Measurements from ENCODE around the gene TNFAIP1. TPM values are rescaled to one million over a fixed set of nuclear protein-coding genes. Genes with fewer than 3 reads are reported as not detected.
A peak's percentile ranks its signal among the peaks of the same experiment; 100 is the strongest.

TNFAIP1 gene
- total RNA-seq, 2 experiments from 2014 or later = 16.3 to 19.7 TPM

DNA sequence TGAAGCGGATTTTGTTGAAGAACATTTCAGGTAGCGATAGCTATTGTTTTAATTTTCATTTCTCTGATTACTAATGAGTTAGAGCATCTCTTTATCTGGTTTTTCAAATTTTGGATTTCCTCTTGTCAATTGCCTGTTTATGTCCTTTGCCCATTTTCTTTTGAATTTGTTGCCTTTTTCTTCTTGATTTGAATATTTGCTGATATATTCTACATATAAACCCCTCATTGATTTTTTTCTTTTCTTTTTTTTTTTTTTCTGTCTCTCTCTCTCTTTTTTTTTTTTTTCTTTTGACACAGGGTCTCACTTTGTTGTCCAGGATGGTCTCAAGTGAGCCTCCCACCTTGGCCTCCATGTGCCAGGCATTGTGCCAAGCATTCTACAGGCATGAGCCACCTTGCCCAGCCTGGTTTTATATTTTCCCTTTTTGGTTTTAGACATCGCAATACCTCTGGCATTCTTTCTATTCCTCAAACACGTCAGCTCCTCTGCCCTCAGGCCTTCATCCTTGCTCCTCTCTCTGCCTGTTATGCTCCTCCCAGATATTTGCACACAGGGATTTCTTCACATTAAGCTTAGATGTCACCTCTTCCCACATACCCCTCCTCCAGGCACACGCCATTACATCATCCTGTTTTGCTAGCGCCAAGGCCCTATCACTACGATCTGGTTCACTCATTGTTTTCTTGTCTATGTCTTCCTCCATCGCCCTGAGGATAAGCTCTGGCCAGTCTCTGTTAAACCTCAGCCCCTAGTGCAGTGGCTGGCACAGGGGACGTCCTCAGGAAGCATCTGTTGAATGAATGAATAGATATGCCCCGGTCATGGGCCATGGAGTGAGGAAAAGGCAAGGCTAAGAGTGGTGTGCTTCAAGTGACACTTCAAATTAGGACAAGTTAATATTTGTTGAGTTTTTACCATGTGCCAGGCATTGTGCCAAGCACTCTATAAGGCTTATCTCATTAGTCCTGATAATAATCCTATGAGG lies 44.5 kb downstream of the TNFAIP1 start:
- no peak overlapping the region for H3K27ac Mint-ChIP-seq
- POLR2A ChIA-PET = interaction anchor here (2.2 kb wide), 1 partner anchor 44 kb away, joined by 6 read pairs; the partner anchor contains the start of genes IFT20 and TNFAIP1

GRCh38 chr17:28381141-28381825 lies 45.7 kb downstream of the TNFAIP1 start:
- POLR2A ChIA-PET = interaction anchor here (2.2 kb wide), 1 partner anchor 46 kb away, joined by 6 read pairs; the partner anchor contains the start of genes IFT20 and TNFAIP1
- H3K4me3 Mint-ChIP-seq = no peak overlapping the region
- peaks cover 7% of the 10 kb centered on the region for H3K36me3 Mint-ChIP-seq (ENCODE audit: low read depth)
- no peak overlapping the region for H3K27ac Mint-ChIP-seq
- H3K9me3 Mint-ChIP-seq (ENCODE audit: insufficient read depth) = no peaks in the 10 kb centered on the region
- ATAC-seq (no peak), DNase-seq (peak; percentile 49)
- H3K27me3 Mint-ChIP-seq (ENCODE audit: low read depth) = peaks cover 6% of the 10 kb centered on the region
- peaks cover 28% of the 10 kb centered on the region for H3K4me1 Mint-ChIP-seq (ENCODE audit: low read depth)
- CTCF ChIA-PET = interaction anchor here (2.5 kb wide), 1 partner anchor 36 kb away, joined by 7 read pairs; no protein-coding TSS in a partner anchor

More for the DNA sequence above, 44.5 kb downstream of the TNFAIP1 start:
- CTCF ChIA-PET = interaction anchor here (2.5 kb wide), 1 partner anchor 37 kb away, joined by 7 read pairs; no protein-coding TSS in a partner anchor
- no peak overlapping the region for H3K4me3 Mint-ChIP-seq
- peaks cover 6% of the 10 kb centered on the region for H3K27me3 Mint-ChIP-seq (ENCODE audit: low read depth)
- peaks cover 7% of the 10 kb centered on the region for H3K36me3 Mint-ChIP-seq (ENCODE audit: low read depth)
- no peaks in the 10 kb centered on the region for H3K9me3 Mint-ChIP-seq (ENCODE audit: insufficient read depth)
- ATAC-seq (no peak), DNase-seq (no peak)
- H3K4me1 Mint-ChIP-seq (ENCODE audit: low read depth) = peaks cover 23% of the 10 kb centered on the region

GRCh38 chr17:28384281-28385036 lies 48.9 kb downstream of the TNFAIP1 start:
- DNase-seq = peak; percentile 84
- no peaks in the 10 kb centered on the region for H3K9me3 Mint-ChIP-seq (ENCODE audit: insufficient read depth)
- peak; percentile 94 for ATAC-seq
- H3K4me1 Mint-ChIP-seq (ENCODE audit: low read depth) = peaks cover 23% of the 10 kb centered on the region
- H3K4me3 Mint-ChIP-seq = peak overlapping the region; percentile 83
- peaks cover 6% of the 10 kb centered on the region for H3K27me3 Mint-ChIP-seq (ENCODE audit: low read depth)
- H3K36me3 Mint-ChIP-seq (ENCODE audit: low read depth) = peaks cover 12% of the 10 kb centered on the region
- H3K27ac Mint-ChIP-seq = peak overlapping the region; percentile 82
- POLR2A ChIA-PET = interaction anchor here (0.6 to 2.1 kb wide), 11 partner anchors 9 to 1070 kb away, joined by 3 to 20 read pairs (median 4); partner anchors contain the start of genes IFT20, SARM1 and TNFAIP1
- CTCF ChIA-PET = interaction anchor here (0.8 to 5.0 kb wide), 6 partner anchors 14 to 165 kb away, joined by 3 to 23 read pairs (median 4); partner anchors contain the start of genes IFT20, POLDIP2, TNFAIP1 and VTN

DNA sequence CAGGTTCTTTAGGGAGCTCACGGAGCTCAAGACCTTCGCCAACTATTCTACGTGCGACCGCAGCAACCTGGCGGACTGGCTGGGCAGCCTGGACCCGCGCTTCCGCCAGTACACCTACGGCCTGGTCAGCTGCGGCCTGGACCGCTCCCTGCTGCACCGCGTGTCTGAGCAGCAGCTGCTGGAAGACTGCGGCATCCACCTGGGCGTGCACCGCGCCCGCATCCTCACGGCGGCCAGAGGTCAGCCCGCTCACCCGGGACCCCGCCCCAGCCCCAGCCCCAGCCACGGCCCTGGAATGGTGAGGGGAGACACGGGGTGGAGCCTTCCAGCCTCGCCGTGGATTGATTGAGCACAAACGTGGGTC lies 49.5 kb downstream of the TNFAIP1 start:
- Mint-ChIP-seq H3K36me3 (ENCODE audit: low read depth) (peaks cover 17% of the 10 kb centered on the region), H3K4me3 (peak overlapping the region; percentile 83), H3K27ac (peak overlapping the region; percentile 82), H3K9me3 (ENCODE audit: insufficient read depth) (no peaks in the 10 kb centered on the region), H3K27me3 (ENCODE audit: low read depth) (peaks cover 6% of the 10 kb centered on the region), H3K4me1 (ENCODE audit: low read depth) (peaks cover 23% of the 10 kb centered on the region)
- DNase-seq (no peak), ATAC-seq (peak; percentile 24)
- ChIA-PET POLR2A (interaction anchor here (0.6 to 2.1 kb wide), 10 partner anchors 9 to 1071 kb away, joined by 3 to 20 read pairs (median 4); partner anchors contain the start of genes IFT20, POLDIP2, SARM1 and TNFAIP1), CTCF (interaction anchor here (1.1 to 5.0 kb wide), 4 partner anchors 15 to 133 kb away, joined by 3 to 23 read pairs (median 4); partner anchors contain the start of genes POLDIP2 and VTN)

DNA sequence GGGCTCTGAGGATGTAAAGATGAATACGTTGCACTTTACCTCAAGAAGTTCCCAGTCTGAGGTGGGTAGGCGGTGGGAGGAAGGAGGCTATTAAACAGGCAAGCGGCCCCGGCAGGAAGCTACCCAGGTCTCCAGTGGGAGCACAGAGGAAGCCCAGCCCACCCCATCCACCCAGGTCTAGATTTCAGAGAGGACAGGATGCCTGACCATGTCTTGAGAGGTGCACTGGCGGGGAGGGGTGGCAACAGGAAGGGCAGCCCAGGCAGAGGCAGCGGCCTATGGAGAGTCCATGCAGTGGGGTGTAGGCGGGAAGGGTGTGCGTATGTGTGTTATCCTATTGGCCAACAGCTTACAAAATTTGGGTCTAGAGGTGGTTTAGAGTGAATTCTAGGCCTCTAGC lies 49.8 kb downstream of the TNFAIP1 start:
- Mint-ChIP-seq H3K36me3 (ENCODE audit: low read depth) (peaks cover 21% of the 10 kb centered on the region), H3K9me3 (ENCODE audit: insufficient read depth) (no peaks in the 10 kb centered on the region), H3K4me3 (peak overlapping the region; percentile 83), H3K27ac (peak overlapping the region; percentile 66), H3K27me3 (ENCODE audit: low read depth) (peaks cover 4% of the 10 kb centered on the region), H3K4me1 (ENCODE audit: low read depth) (peaks cover 23% of the 10 kb centered on the region)
- ATAC-seq (no peak), DNase-seq (no peak)
- ChIA-PET CTCF (interaction anchor here (1.6 to 5.0 kb wide), 2 partner anchors 31 to 133 kb away, joined by 3 to 23 read pairs; no protein-coding TSS in a partner anchor), POLR2A (interaction anchor here (1.1 to 2.1 kb wide), 4 partner anchors 13 to 50 kb away, joined by 4 to 20 read pairs (median 4); partner anchors contain the start of genes IFT20, POLDIP2, SARM1 and TNFAIP1)

DNA sequence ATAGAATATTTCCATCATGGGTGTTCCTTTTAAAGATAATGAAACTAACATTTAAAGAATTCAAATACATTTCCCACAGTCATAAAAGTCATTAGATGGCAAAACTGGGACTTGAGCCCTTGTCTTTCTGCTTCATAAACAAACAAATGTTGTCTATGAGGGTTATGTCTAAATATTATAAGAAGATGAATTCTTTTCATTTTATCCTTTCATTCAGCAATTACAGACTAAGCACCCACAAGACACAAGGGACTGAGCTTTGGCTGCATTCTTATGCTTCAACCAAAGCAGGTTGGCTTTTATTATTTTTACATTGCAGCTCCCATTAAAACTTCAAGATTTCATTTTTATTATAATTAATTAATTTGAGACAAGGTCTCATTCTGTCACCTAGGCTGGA lies 50.8 kb downstream of the TNFAIP1 start:
- Mint-ChIP-seq H3K36me3 (ENCODE audit: low read depth) (peaks cover 30% of the 10 kb centered on the region), H3K27ac (no peak overlapping the region), H3K4me3 (no peak overlapping the region), H3K4me1 (ENCODE audit: low read depth) (peaks cover 20% of the 10 kb centered on the region), H3K9me3 (ENCODE audit: insufficient read depth) (no peaks in the 10 kb centered on the region), H3K27me3 (ENCODE audit: low read depth) (peaks cover 4% of the 10 kb centered on the region)
- ChIA-PET POLR2A (interaction anchor here (1.4 kb wide), 1 partner anchor 29 kb away, joined by 4 read pairs; the partner anchor contains the start of gene POLDIP2), CTCF (interaction anchor here (5.0 kb wide), 1 partner anchor 30 kb away, joined by 23 read pairs; no protein-coding TSS in a partner anchor)
- DNase-seq = no peak
- ATAC-seq = no peak

- no peaks in the 10 kb centered on the region for H3K27me3 Mint-ChIP-seq (ENCODE audit: low read depth)
- peaks cover 16% of the 10 kb centered on the region for H3K4me1 Mint-ChIP-seq (ENCODE audit: low read depth)
- no peaks in the 10 kb centered on the region for H3K9me3 Mint-ChIP-seq (ENCODE audit: insufficient read depth)
- H3K4me3 Mint-ChIP-seq = no peak overlapping the region
- DNase-seq (no peak), ATAC-seq (no peak)
- ChIA-PET CTCF (interaction anchor here (1.4 kb wide), 1 partner anchor 30 kb away, joined by 3 read pairs; no protein-coding TSS in a partner anchor), POLR2A (no interaction called here)
- peaks cover 28% of the 10 kb centered on the region for H3K36me3 Mint-ChIP-seq (ENCODE audit: low read depth)
- no peak overlapping the region for H3K27ac Mint-ChIP-seq
These were observed 52.5 kb downstream of the TNFAIP1 start for GRCh38 chr17:28388106-28388505.

DNA sequence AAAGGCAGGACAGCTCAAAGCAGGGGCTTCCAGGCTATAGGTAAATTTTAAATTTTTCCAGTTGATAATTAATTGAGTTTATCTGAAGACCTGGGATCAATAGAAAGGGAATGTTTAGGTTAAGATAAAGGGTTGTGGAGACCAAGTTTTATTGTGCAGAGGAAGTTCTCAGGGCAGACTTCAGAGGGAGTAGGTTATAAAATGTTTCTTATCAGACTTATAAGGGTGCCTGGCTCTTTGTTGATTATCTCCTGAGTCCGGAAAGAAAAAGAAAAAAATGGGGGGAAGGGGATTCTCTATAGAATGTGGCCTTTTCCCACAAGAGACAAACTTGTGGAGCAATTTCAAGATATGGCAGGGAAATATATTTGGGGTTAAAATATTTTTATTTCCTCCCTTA lies 54.6 kb downstream of the TNFAIP1 start:
- ChIA-PET CTCF (no interaction called here), POLR2A (no interaction called here)

GRCh38 chr17:28390563-28390962 lies 55.0 kb downstream of the TNFAIP1 start:
- ChIA-PET POLR2A (no interaction called here), CTCF (interaction anchor here (1.1 kb wide), 2 partner anchors 8 to 26 kb away, joined by 3 to 4 read pairs; no protein-coding TSS in a partner anchor)
- Mint-ChIP-seq H3K27ac (no peak overlapping the region), H3K4me1 (ENCODE audit: low read depth) (peaks cover under 1% of the 10 kb centered on the region), H3K27me3 (ENCODE audit: low read depth) (no peaks in the 10 kb centered on the region), H3K4me3 (no peak overlapping the region), H3K9me3 (ENCODE audit: insufficient read depth) (no peaks in the 10 kb centered on the region), H3K36me3 (ENCODE audit: low read depth) (peaks cover 33% of the 10 kb centered on the region)
- ATAC-seq = no peak
- no peak for DNase-seq

More for the DNA sequence above, 54.6 kb downstream of the TNFAIP1 start:
- Mint-ChIP-seq H3K9me3 (ENCODE audit: insufficient read depth) (no peaks in the 10 kb centered on the region), H3K4me3 (no peak overlapping the region), H3K4me1 (ENCODE audit: low read depth) (peaks cover 5% of the 10 kb centered on the region), H3K27ac (no peak overlapping the region), H3K27me3 (ENCODE audit: low read depth) (no peaks in the 10 kb centered on the region), H3K36me3 (ENCODE audit: low read depth) (peaks cover 33% of the 10 kb centered on the region)
- no peak for DNase-seq
- no peak for ATAC-seq

DNA sequence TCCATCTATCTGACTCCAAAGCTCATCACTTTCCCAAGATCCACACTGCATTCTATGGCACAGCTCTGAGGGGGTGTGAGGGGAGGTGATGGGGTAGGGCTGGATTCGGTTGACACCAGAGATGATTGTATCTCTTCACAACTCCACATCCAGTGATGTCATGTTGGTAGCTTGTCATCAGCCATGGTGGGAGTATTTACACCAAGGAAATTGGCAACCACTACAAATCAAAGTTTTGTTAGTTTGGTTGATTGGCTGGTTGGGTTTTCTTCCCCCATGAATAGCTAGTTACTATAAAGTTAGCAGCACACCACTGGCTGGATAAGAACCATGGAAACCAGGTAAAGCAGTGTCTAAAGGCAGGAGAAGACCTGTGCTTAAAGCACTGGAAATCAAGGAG lies 55.4 kb downstream of the TNFAIP1 start:
- POLR2A ChIA-PET = no interaction called here
- no peaks in the 10 kb centered on the region for H3K9me3 Mint-ChIP-seq (ENCODE audit: insufficient read depth)
- CTCF ChIA-PET = interaction anchor here (1.1 kb wide), 2 partner anchors 8 to 25 kb away, joined by 3 to 4 read pairs; no protein-coding TSS in a partner anchor

More for the DNA sequence above, 55.4 kb downstream of the TNFAIP1 start:
- Mint-ChIP-seq H3K4me1 (ENCODE audit: low read depth) (no peaks in the 10 kb centered on the region), H3K27me3 (ENCODE audit: low read depth) (no peaks in the 10 kb centered on the region), H3K27ac (no peak overlapping the region), H3K4me3 (no peak overlapping the region), H3K36me3 (ENCODE audit: low read depth) (peaks cover 33% of the 10 kb centered on the region)
- no peak for DNase-seq
- ATAC-seq = no peak

Measured in activated CD8-positive, alpha-beta T cell treated with anti-CD3 and anti-CD28 coated beads, Interleukin-2, amount 10 ng/mL, durations not matched to agents 7 days and 5 days (primary cell).